BE2C (cell line): ENCODE measurements around the gene PARP6.

Source experiments
- DNase-seq: peaks from one replicate; pipeline ENCODE4 v3.0.0-alpha.2; 2020
- H3K27me3 ChIP-seq: fragments of 250-450 bp; sonication (Bioruptor Pico); 2 replicates; pipeline ENCODE4 v1.5.1; 2020; ENCODE audit warnings: mild to moderate bottlenecking
- H3K36me3 ChIP-seq: fragments of 250-450 bp; sonication (Bioruptor Pico); 2 replicates; pipeline ENCODE4 v1.5.1; 2020; ENCODE audit warnings: mild to moderate bottlenecking
- H3K4me1 ChIP-seq: fragments of 250-450 bp; sonication (Bioruptor Pico); 2 replicates; pipeline ENCODE4 v1.5.1; 2020
- H3K4me3 ChIP-seq: 2 replicates; pipeline ENCODE4 v1.5.1; 2011; ENCODE audit warnings: low read depth, low read length
- H3K9me3 ChIP-seq: fragments of 250-450 bp; sonication (Bioruptor Pico); 2 replicates; pipeline ENCODE4 v1.5.1; 2020
- CTCF ChIP-seq: IDR thresholded peaks from 2 replicates; pipeline ENCODE4 v1.5.1; 2012; ENCODE audit warnings: mild to moderate bottlenecking, low read depth, low read length

Gene PARP6

GRCh38 chr15:72200395-72201237 is 71.7 kb downstream of the PARP6 start:
- Histone ChIP-seq H3K4me3 (no peak overlapping the region), H3K27me3 (no peaks in the 10 kb centered on the region), H3K9me3 (no peaks in the 10 kb centered on the region), H3K36me3 (peaks cover 78% of the 10 kb centered on the region), H3K4me1 (peaks cover 16% of the 10 kb centered on the region)
- TF ChIP-seq CTCF: no peak
- no peak for DNase-seq

GRCh38 chr15:72199721-72200212 is 72.6 kb downstream of the PARP6 start:
- Histone ChIP-seq H3K36me3 (peaks cover 69% of the 10 kb centered on the region), H3K4me1 (peaks cover 16% of the 10 kb centered on the region), H3K27me3 (no peaks in the 10 kb centered on the region), H3K4me3 (no peak overlapping the region), H3K9me3 (no peaks in the 10 kb centered on the region)
- DNase-seq: peak; percentile 79
- peak; percentile 95 for TF ChIP-seq CTCF

DNA sequence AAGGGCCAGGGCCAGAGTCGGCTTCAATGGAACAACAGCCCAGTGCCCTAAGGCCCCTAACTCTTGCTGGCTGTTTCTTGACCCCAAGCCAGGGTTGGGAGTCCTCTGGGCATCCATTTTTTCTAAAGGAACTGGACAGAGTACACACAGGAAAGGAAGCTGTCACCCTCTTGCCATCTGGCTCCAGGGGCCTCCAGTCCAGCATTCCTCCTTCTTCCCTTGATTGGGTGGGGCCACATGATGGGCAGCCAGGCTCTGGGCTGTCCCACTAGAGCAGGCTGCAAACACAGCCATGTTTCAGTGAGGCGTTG is 73.2 kb downstream of the PARP6 start:
- no peak for TF ChIP-seq CTCF
- peaks cover 63% of the 10 kb centered on the region for H3K36me3 ChIP-seq
- H3K4me1 ChIP-seq: peaks cover 11% of the 10 kb centered on the region
- H3K27me3 ChIP-seq: no peaks in the 10 kb centered on the region
- no peaks in the 10 kb centered on the region for H3K9me3 ChIP-seq
- no peak for DNase-seq
- H3K4me3 ChIP-seq: no peak overlapping the region

- no peak overlapping the region for H3K4me3 ChIP-seq
- TF ChIP-seq CTCF: no peak
- H3K27me3 ChIP-seq: no peaks in the 10 kb centered on the region
- H3K4me1 ChIP-seq: peaks cover 6% of the 10 kb centered on the region
- H3K9me3 ChIP-seq: no peaks in the 10 kb centered on the region
- no peak for DNase-seq
- peaks cover 57% of the 10 kb centered on the region for H3K36me3 ChIP-seq
These were observed 73.8 kb downstream of the PARP6 start for GRCh38 chr15:72198356-72199204.

DNA sequence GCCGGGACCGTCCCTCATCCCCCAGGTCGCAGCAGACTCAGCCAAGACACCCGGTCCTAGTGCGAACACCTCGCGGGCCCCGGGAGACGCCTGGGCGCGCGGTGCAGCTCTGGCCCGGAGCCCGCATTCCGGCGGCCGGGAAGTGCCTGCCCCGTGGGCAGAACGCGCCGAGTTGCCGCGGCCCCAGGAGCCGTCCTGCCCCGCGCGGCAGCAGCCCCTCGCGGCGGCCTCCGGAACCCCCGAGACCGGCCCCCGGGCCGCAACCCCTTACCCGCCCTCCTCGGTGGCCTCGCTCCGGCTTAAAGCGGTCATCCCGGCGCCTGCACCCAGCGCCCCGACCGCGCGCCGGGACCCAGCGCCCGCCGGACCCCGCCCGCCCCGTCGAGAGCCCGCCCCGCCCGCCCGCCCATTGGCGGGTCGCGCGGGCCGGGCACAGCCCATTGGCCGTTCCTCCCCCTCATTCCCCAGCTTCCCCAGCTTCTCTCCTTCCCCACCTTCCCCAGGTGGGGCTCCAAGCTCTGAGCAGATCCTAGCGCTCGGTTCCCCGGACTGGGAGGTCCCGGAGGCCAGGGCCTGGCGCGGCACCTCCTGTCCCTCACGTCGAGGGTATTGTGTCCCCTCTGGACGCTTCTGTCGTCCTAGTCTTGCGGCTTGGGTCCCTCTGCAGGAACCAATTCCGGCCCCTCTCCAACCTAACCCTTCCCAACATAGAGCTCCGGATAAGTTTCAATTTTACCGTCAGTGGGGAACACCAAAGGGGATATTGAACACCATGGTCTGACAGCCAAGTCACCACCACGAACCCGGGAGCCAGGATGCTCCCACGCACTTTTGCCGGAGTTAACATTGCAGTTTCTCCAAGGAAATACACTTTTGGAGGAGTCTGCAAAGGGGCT is 74.6 kb downstream of the PARP6 start, which contains the start of gene GRAMD2A:
GRAMD2A (minus strand) TSS at position 328 of the 896 bp plus-strand sequence.
- Histone ChIP-seq H3K9me3 (no peaks in the 10 kb centered on the region), H3K4me3 (0 out of 2 replicates have a peak within 1 kb of the TSS, but pooled peaks have one; percentile 15), H3K4me1 (no peaks in the 10 kb centered on the region), H3K36me3 (peaks cover 49% of the 10 kb centered on the region), H3K27me3 (no peaks in the 10 kb centered on the region)
- no peak for TF ChIP-seq CTCF
- peak; percentile 61 for DNase-seq
